CD4-positive, alpha-beta T cell treated with Interleukin-6 at 100 ng/mL for 8 hours (primary cell): ENCODE results near the gene PALM.
"Not testable (repeated sequence)": the region's sequence is repeated elsewhere in the genome, so short reads cannot be mapped to it uniquely, and the experiment has no call there.

Source experiments
- DNase-seq: peaks from one replicate; pipeline ENCODE4 v3.0.0-alpha.2; 2020; ENCODE audit warnings: mixed read lengths, low spot score

Gene PALM

DNA sequence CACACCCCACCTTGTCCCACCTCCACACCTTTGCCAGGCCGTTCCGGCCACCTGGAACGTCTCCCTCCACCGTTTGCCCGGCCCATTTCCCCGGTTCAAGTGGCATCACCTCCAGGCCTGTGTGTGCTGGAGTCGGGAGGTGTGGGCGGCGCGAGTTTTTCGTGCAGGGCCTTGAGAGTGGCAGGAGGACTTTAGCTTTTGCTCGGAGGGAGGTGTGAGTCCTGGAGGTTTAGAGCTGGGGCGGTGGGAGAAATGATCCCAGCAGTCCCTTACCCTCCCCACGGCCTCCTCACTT, 4.3 kb upstream of the PALM start:
- DNase-seq, result no peak

- DNase-seq, result no peak
Observed at GRCh38 chr19:709196-709964, 645 bp downstream of the PALM start.

DNA sequence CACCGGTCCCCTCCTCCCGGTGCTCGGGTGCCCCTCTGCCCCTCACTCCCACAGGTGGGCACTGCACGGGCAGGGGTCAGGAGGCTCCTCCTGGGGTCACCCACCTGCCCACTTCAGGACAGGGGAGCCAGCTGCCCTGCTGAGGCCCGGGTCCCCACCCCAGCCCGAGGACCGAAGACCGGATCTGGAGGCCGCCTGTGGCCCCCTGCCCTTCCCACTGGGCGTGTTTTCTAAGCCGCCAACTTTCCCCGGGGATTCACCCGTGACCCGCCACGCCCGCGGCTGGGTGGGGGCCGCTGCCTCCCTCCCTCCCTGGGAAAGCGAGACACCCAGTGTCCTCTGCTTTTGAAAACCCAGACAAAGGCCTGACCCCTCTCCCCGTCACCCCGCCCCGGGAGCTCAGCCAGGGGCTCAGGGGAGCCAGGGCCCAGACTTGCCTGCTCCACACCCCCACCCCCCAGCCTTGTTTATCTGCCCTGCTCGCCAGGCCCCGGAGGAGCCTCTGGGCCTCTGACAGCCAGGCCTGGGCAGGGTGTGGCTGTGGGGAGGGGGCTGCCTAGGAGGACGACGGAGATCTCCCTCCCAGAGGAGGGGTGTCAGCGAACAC, 1.3 kb downstream of the PALM start:
- DNase-seq, result no peak

GRCh38 chr19:710767-711166, 2.0 kb downstream of the PALM start:
- no peak for DNase-seq

GRCh38 chr19:711254-711653, 2.5 kb downstream of the PALM start:
- no peak for DNase-seq

DNA sequence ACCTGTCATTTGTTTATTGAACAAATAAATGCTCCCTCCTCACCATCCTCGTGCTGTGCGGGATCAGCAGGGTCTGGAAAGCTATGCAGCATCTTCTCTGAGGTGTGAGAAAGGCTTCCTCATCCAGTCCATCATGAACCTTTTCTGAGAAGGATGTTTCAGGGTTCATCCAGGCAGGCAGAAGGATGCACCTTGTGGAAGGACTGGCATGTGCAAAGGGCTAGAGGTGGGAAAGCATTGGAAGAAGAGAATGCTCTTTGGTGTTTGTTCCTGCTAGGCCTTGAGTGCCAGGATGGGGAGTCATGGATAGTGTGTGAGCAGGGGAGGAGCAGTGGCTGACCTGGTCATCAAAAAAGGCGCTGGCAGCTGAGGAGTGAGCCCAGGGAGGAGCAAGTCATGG, 6.6 kb downstream of the PALM start:
- no peak for DNase-seq

GRCh38 chr19:718251-718951, 9.7 kb downstream of the PALM start:
- DNase-seq, result no peak

DNA sequence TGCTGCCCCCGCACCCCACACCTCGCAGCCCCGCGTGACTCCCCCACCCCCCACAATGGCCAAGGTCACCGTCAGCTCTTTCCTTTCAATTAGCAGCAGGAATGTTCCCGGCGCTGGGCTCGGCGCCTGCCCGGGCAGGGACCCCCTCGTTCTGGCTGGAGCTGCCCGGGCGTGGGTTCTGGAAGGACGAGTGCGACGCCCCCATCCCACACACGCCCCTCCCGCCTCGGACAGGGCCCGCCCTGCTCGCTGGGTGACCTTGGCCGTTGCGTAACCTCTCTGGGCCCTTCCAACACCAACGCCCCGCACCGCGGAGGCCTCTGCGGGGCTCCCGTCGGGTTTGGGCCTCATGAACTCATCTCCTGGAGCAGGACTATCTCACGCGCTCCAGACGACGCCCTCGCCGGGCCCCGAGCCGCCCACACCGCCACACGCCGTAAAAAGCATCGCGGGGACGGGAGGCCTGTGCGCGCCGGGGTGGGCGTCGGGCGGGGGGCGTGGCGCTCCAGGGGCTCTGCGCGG, 10.3 kb downstream of the PALM start:
- no peak for DNase-seq

DNA sequence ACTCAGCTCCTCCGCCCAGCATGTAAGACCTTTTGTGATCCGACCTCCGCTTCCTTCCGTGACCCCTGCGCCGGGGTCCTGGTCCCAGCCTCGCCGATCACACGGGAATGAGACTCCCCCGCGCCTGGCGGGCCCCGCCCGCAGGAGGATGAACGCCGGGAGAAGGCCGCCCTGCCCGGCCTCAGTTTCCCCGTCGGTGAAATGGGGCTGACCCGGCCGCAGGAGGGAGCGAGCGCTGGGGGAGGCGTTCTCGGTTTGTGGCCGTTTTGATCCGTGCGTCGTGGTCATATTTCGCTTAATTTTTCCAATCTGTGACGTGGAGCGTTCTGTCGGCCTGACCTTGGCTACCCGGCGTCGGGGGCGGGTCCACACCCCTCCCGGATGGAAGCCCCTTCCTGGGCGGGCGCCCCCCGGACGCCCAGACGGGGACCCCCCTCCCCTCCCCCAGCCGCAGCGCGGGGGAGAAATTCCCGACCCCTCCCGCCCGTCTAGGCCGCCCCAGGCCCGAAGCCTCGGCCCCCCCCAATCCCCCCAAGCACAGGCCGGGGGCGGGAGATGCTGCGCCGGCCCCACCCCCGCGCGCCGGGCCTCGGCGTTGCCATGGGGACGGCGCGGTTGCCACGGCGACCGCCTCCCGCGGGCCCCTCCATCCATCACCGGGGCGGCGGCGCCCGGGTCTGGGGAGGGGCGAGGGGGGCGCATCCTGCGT, 11.1 kb downstream of the PALM start:
- no peak for DNase-seq

DNA sequence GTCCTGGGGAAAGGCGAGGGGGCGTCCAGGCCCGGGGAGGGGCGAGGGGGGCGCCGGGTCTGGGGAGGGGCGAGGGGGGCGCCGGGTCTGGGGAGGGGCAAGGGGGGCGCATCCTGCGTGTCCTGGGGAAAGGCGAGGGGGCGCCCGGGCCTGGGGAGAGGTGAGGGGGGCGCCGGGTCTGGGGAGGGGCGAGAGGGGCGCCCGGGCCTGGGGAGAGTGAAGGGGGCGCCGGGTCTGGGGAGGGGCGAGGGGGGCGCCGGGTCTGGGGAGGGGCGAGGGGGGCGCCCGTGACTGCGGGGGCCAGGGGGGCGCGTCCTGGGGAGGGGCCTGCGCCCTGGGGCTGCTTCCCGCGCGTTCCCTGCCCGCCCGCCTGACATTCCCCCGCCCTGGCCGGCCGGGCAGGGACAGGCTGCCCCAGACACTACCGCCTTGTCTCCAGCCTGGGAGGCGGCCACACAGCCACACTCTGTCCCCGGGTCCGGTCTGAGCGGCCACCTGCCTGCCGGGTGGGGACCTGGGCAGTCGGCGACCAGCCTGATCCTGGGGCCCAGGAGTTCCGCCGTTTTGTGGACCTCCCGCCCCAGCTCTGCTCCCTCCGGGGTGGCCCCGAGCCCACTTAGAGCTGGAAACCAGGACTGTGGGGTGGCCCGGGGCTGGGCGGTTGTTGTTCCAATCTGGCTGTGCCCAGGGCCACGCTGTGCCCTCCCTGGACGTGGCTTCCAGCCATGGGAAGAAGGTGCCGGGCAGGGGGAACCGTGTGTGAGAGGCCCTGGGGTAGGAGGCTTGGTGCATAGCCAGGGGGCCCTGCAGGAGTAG, 11.8 kb downstream of the PALM start:
- DNase-seq, result no peak

- DNase-seq, result no peak
Observed at GRCh38 chr19:722553-723101, 13.9 kb downstream of the PALM start.

GRCh38 chr19:723247-723646, 14.5 kb downstream of the PALM start:
- DNase-seq, result no peak

DNA sequence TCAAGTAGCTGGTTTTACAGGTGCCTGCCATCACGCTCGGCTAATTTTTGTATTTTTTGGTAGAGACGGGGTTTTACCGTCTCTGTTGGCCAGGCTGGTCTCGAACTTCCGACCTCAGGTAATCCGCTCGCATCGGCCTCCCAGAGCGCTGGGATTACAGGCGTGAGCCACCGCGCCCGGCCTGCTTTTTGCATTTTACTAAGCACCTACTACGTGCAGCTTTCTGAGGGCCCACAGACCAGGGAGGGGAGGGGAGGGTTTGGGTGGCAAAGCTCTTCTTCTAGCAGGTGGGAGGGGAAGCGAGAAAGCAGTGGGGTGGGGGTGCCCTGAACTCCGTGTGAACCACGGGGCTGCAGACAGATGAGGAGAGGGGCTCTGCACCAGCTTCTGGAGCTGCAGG, 15.0 kb downstream of the PALM start:
- DNase-seq, result no peak

DNA sequence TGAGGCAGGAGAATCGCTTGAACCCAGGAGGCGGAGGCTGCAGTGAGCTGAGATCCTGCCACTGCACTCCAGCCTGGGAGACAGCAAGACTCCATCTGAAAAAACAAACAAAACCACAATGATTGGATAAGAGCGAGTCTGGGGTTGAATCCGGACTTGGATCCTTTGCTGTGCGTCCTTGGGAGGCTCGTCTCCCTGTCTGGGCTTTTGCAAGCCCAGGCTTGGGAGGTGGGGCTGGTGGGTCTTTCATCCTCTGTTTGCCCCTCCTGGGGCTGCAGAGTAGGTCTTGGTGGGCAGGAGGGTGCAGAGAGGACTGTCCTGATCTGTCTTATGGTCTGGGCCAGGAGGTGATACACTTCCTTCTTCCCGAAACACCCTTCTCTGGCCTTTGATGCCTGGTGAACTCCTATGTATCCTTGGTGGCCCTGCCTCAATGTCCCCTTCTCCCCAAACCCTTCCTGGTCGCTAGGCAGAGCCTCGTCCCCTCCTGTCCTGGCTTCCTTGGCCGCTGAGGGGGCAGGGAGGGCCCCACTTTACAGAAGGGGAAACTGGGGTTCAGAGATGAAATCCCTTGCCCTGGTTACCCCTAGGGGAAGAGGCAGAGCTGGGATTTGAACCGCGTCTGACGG, 16.8 kb downstream of the PALM start:
- DNase-seq, result no peak

- no peak for DNase-seq
Observed at GRCh38 chr19:726993-727956, 18.5 kb downstream of the PALM start.

- DNase-seq, result no peak
Observed at GRCh38 chr19:728011-728410, 19.3 kb downstream of the PALM start.

DNA sequence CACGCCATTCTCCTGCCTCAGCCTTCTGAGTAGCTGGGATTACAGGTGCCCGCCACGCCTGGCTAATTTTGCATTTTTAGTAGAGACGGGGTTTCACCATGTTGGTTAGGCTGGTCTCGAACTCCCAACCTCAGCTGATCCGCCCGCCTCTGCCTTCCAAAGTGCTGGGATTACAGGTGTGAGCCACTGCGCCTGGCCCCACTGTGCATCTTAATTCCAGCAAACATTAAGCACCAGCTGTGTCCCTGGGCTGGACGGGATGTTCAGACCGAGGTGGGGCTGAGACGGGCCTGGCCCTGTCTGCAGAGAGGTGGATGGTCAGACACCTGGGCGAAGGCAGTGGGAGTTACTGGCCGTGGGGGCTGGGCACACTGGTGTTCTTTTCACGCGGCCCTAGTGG, 20.8 kb downstream of the PALM start:
- DNase-seq, result not testable (repeated sequence)

DNA sequence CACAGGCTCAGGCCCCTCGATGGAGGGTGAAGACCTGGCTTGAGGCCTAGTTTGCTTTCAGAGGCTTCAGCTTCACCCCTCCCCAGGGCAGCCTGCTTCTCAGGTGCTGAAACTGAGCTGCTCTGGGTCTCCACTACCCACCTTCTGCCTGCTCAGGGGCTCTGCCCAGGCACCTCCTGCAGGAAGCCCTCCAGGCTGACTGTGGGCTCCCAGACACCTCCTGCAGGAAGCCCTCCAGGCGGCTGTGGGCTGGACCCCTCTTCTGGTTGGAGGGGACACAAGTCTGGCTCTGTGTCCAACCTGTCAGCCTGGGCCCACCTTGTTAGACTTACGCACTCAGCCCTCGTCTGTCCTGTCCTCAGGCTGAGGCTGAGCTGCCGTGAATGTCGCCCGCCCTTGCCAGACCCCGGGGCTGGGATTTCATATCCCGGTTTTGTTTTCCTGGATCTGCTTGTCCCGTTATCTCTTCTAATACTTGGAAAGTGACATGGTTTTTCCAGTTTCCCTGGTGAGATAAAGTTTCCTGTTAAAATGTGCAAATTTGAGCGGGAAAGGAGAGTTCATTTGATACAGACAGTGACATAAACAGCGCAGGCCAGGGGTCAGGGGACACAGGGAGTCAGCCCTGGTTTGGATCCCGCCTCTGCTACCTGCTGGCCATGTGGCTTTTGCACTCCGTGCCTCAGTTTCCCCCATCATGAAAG, 21.4 kb downstream of the PALM start:
- DNase-seq, result no peak

- no peak for DNase-seq
Observed at GRCh38 chr19:731000-731399, 22.3 kb downstream of the PALM start.
